NCI-H82 treated with DMSO at 0.1 percent for 48 hours (cell line): ENCODE data around the gene GUSB.

Experiments used
- DNase-seq: peaks from one replicate; lab custom pipeline; 2025; ENCODE audit not compliant: unreplicated experiment; lab: John Stamatoyannopoulos, UW

Gene GUSB

GRCh38 chr7:65937296-65937695 lies 44.7 kb downstream of the GUSB start:
- DNase-seq, result no peak

- no peak for DNase-seq
Observed at GRCh38 chr7:65931685-65932084, 50.3 kb downstream of the GUSB start.

- DNase-seq, result no peak
Observed at GRCh38 chr7:65927489-65928448, 54.2 kb downstream of the GUSB start.

GRCh38 chr7:65926588-65926987 lies 55.4 kb downstream of the GUSB start:
- no peak for DNase-seq

GRCh38 chr7:65925040-65925439 lies 57.0 kb downstream of the GUSB start:
- no peak for DNase-seq

GRCh38 chr7:65924193-65924592 lies 57.8 kb downstream of the GUSB start:
- DNase-seq, result no peak

- DNase-seq, result no peak
Observed at GRCh38 chr7:65923316-65923715, 58.7 kb downstream of the GUSB start.

GRCh38 chr7:65915921-65916657 lies 65.9 kb downstream of the GUSB start:
- DNase-seq, result no peak

- DNase-seq, result no peak
Observed at GRCh38 chr7:65912237-65912636, 69.8 kb downstream of the GUSB start.
